Putamen (tissue), 1 donor: ENCODE data around the gene SLC44A5.
"Not testable (repeated sequence)": the region's sequence is repeated elsewhere in the genome, so short reads cannot be mapped to it uniquely, and the experiment has no call there.

Experiments used
- DNase-seq: peaks from one replicate; pipeline ENCODE4 v3.0.0-alpha.2; 2016; ENCODE audit warnings: low spot score

Gene SLC44A5

GRCh38 chr1:75449998-75450397, 160.9 kb downstream of the SLC44A5 start:
- DNase-seq = no peak

GRCh38 chr1:75444220-75444619, 166.7 kb downstream of the SLC44A5 start:
- DNase-seq = no peak

GRCh38 chr1:75440274-75440673, 170.6 kb downstream of the SLC44A5 start:
- DNase-seq = no peak

GRCh38 chr1:75438355-75438754, 172.6 kb downstream of the SLC44A5 start:
- DNase-seq = no peak

- no peak for DNase-seq
Observed at GRCh38 chr1:75431843-75432242, 179.1 kb downstream of the SLC44A5 start.

GRCh38 chr1:75430526-75430925, 180.4 kb downstream of the SLC44A5 start:
- no peak for DNase-seq

GRCh38 chr1:75426688-75427087, 184.2 kb downstream of the SLC44A5 start:
- no peak for DNase-seq

GRCh38 chr1:75425001-75425650, 185.8 kb downstream of the SLC44A5 start:
- no peak for DNase-seq

GRCh38 chr1:75423616-75424015, 187.3 kb downstream of the SLC44A5 start:
- DNase-seq = no peak

- DNase-seq = no peak
Observed at GRCh38 chr1:75423136-75423535, 187.8 kb downstream of the SLC44A5 start.

GRCh38 chr1:75421371-75421770, 189.5 kb downstream of the SLC44A5 start:
- no peak for DNase-seq

- no peak for DNase-seq
Observed at GRCh38 chr1:75415187-75415586, 195.7 kb downstream of the SLC44A5 start.

- DNase-seq = no peak
Observed at GRCh38 chr1:75412616-75413015, 198.3 kb downstream of the SLC44A5 start.

- DNase-seq = not testable (repeated sequence)
Observed at GRCh38 chr1:75404681-75405080, 206.2 kb downstream of the SLC44A5 start.

GRCh38 chr1:75403147-75403646, 207.7 kb downstream of the SLC44A5 start:
- DNase-seq = not testable (repeated sequence)

GRCh38 chr1:75400716-75401115, 210.2 kb downstream of the SLC44A5 start:
- DNase-seq = no peak

GRCh38 chr1:75396745-75397144, 214.2 kb downstream of the SLC44A5 start:
- no peak for DNase-seq

GRCh38 chr1:75396260-75396659, 214.7 kb downstream of the SLC44A5 start:
- no peak for DNase-seq

GRCh38 chr1:75394386-75395139, 216.4 kb downstream of the SLC44A5 start:
- DNase-seq = no peak

GRCh38 chr1:75392278-75392677, 218.6 kb downstream of the SLC44A5 start:
- DNase-seq = no peak

GRCh38 chr1:75375476-75376447, 235.2 kb downstream of the SLC44A5 start:
- DNase-seq = not testable (repeated sequence)

GRCh38 chr1:75373542-75374159, 237.3 kb downstream of the SLC44A5 start:
- no peak for DNase-seq
